GM18520 (cell line): ENCODE measurements around the gene RFT1.

Experiments
- ATAC-seq: cut with Tn5 transposase; IDR thresholded peaks from one replicate; pipeline ENCODE4 v1.9.1; 2021; ENCODE audit not compliant: unreplicated experiment

Gene RFT1

DNA sequence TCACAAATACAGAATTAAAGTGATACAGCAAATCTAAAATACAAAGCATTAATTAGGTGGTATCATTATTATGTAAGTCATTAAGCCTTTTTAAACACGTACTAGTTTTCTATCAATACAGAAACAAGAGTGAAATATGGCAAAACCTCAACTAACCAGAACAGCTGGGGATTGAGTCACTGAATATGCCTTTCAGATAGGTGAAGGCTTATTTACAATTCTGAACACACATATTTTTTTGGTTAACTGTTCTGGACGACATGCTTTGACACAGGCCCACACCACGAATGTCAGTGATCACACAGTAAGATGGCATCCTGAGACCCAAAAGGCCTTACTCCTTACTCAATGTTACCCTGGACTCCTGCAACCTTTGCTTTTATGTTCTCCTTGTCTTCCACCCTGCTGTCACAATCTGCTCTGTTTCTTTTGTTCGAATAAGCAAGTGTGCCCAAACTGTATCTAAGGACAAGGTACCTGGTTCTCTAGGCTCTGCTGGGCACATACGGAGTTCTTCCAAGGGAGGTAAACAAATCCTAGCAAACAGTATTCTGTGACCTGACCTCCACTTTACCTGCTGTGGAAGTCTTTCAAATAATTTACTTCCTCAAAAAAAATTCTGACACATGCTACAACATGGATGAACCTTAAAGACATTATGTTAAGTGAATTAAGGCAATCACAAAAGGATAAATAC is 91.4 kb downstream of the RFT1 start:
- ATAC-seq = no peak
